Activated CD4-positive, alpha-beta T cell treated with anti-CD3 and anti-CD28 coated beads for 48 hours (primary cell): ENCODE measurements around the gene GTF2IRD2.
"Not testable (repeated sequence)": the region's sequence is repeated elsewhere in the genome, so short reads cannot be mapped to it uniquely, and the experiment has no call there.

Experiments used
- DNase-seq: peaks from one replicate; pipeline ENCODE4 v3.0.0-alpha.2; 2020

The GTF2IRD2 gene

GRCh38 chr7:74850833-74851721 lies at the start of gene GTF2IRD2:
Gene GTF2IRD2, minus strand, starts transcription at chr7:74851605. Its CDS starts 15,227 bp downstream, at chr7:74836378.
- not testable (repeated sequence) for DNase-seq

- peak; percentile 89 for DNase-seq
Measured at GRCh38 chr7:74890158-74891123, 39.0 kb upstream of the GTF2IRD2 start.

GRCh38 chr7:74889518-74890129 lies 38.2 kb upstream of the GTF2IRD2 start:
- DNase-seq: not testable (repeated sequence)

- DNase-seq: not testable (repeated sequence)
Measured at GRCh38 chr7:74885295-74885694, 33.9 kb upstream of the GTF2IRD2 start.

GRCh38 chr7:74882110-74882509 lies 30.7 kb upstream of the GTF2IRD2 start:
- DNase-seq: not testable (repeated sequence)

DNA sequence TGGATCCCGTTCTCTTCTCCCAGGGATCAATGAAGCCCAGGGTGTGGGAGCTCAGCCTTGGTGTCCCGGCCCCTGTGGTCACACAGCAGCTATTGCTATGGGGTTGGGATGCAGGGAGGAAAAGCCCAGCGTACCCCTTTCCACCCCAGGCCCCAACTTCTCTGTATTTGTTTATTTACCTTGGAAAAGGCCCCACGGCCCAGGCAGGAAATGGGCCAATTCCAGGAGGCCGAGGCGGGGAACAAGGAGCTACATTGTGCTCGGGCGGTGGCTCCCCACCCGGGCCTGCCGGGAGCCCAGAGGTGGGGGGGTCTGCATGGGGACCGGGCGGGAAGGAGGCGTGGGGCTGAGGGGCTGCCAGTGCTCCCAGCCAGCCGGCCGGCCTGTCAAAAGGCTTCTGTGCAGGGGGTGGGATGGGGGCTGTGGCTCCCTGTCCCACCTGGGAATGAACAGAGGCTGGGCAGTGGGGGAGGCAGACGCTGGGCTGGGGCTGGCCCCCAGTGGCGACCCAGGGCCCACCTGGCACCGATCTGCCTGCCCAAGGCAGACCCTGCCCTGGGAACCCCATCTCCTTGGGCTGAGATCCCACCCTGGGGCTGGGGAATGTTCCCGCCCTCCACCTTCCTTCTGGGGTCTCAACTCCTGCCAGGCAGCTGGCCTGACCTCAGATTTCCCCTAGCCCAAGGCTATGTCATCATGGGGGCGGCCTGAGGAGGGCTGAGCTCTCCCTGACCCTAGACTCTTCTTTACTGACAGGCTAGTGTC lies 23.5 kb upstream of the GTF2IRD2 start:
- DNase-seq: not testable (repeated sequence)

- not testable (repeated sequence) for DNase-seq
Measured at GRCh38 chr7:74874104-74874747, 22.8 kb upstream of the GTF2IRD2 start.

GRCh38 chr7:74872542-74872941 lies 21.1 kb upstream of the GTF2IRD2 start:
- DNase-seq: not testable (repeated sequence)

DNA sequence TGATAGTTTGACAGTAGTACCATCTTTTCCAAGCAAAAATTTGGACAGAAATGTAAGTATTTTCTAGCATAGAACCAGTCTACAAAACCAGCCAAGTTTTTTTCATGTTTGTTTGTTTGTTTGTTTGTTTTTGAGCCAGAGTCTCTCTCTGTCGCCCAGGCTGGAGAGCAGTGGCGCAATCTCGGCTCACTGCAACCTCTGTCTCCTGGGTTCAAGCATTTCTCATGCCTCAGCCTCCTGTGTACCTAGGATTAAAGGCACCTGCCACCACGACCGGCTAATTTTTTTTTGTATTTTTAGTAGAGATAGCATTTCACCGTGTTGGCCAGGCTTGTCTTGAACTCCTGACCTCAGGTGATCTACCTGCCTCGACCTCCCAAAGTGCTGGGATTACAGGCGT lies 14.4 kb upstream of the GTF2IRD2 start:
- DNase-seq: not testable (repeated sequence)

- DNase-seq: not testable (repeated sequence)
Measured at GRCh38 chr7:74849853-74850252, 1.6 kb downstream of the GTF2IRD2 start.

DNA sequence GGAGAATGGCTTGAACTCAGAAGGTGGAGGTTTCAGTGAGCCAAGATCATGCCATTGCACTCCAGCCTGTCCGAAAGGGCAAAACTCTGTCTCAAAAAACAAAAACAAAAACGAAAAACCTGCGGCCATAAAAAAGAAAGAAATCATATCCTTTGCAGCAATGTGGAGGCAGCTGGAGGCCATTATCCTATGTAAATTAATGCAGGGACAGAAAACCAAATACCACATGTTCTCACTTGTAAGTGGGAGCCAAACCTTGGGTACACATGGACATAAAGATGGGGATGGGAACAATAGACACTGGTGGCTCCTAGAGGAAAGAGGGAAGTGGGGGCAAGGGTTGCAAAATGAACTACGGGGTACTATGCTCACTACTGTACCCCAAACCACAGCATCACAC lies 21.0 kb downstream of the GTF2IRD2 start:
- DNase-seq: not testable (repeated sequence)

GRCh38 chr7:74829959-74830358 lies 21.4 kb downstream of the GTF2IRD2 start:
- not testable (repeated sequence) for DNase-seq

DNA sequence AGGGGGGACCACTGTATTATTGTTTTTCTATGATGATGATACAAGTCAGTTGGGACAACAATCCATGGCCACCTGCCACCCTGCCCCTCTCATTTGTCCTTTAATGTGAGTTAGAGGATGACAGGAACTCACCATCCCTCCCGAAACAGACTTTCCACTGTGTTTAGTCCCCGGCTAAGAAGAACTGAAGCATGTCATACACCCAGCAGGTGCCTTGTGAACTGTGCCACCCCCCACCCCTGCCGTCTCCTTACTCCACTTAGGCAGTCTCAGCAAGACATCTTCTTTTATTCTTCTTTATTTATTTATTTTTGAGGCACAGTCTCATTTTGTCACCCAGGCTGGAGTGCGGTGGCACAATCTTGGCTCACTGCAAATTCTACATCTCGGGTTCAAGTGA lies 30.1 kb downstream of the GTF2IRD2 start:
- DNase-seq: not testable (repeated sequence)

DNA sequence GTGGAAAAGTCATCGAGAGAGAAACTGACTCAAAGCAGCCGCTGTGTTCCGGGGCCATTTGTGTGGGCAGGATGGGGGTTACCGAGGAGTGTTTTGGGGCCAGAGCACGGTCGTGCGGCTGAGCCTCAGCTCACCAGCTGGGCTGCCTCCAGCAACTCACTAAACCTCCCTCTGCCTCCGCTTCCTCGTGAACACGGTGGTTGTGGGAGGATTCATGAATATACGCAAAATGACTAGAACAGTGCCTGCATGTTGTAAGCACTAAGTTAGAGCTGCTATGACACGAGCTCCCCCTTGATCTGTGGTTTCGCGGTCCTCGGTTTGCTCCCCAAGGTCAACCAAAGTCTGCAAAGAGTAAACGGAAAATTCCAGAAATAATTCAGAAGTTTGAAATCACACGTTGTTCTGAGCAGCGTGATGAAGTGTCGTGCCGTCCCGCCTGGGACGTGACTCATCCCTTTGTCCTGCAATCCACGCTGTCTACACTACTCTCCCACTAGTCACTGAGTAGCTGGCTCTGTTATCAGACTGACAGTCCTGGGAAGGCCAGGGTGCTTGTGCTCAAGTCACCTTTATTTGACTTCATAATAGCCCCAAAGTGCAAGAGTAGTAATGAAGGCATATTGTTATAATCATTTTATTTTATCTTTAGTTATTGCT lies 31.1 kb downstream of the GTF2IRD2 start:
- not testable (repeated sequence) for DNase-seq

DNA sequence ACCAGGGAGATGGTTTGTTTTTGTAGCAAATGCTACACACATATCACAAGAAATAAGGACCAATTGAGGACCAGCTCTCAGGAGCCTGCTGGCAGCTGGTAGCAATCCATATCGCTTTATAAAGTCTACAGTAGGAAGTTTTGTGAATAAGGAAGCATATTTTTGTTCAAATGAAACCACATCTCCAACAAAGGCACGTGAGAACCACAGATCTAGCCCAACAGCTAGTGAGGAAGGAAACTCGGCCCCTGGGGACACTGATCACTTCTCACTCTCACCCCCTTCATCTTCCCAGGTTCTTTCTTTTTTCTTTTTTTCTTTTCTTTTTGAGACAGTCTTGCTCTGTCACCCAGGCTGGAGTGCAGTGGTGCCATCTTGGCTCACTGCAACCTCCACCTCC lies 35.5 kb downstream of the GTF2IRD2 start:
- not testable (repeated sequence) for DNase-seq

- DNase-seq: peak; percentile 13
Measured at GRCh38 chr7:74798644-74799043, 52.8 kb downstream of the GTF2IRD2 start.

- not testable (repeated sequence) for DNase-seq
Measured at GRCh38 chr7:74797848-74798622, 53.4 kb downstream of the GTF2IRD2 start.

DNA sequence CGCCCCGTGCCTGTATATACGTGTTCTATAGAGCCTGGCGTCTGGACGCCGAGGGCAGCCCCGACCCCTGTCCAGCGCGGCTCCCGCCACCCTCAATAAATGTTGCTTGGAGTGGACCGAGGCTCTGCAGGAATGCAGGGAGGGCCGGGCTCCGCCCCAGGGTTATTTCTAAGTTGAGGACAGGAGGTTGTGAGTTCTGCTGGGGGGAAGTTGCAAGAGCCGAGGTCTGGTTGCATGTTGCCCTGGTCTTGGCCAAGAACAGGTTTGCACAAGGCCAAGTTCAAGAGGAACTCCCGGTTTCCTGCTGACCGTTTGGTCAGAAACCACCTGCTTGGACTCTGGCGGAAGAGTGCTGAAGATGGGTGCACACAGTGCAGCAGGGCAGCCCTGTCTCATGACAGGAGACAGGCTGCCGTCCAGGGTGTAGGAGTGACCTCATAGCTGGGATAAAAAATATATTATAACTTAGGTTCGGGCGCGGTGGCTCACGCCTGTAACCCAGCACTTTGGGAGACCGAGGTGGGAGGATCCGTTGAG lies 62.1 kb downstream of the GTF2IRD2 start:
- DNase-seq: not testable (repeated sequence)

GRCh38 chr7:74788369-74789150 lies 62.8 kb downstream of the GTF2IRD2 start:
- DNase-seq: peak; percentile 96
